HG02759 (cell line): Measurements from ENCODE around the gene PLA2G4D.

ENCODE experiments used
- ATAC-seq: cut with Tn5 transposase; IDR thresholded peaks from one replicate; pipeline ENCODE4 v1.9.1; 2021; ENCODE audit warnings: mild to moderate bottlenecking, moderate library complexity; ENCODE audit not compliant: unreplicated experiment

The PLA2G4D gene

DNA sequence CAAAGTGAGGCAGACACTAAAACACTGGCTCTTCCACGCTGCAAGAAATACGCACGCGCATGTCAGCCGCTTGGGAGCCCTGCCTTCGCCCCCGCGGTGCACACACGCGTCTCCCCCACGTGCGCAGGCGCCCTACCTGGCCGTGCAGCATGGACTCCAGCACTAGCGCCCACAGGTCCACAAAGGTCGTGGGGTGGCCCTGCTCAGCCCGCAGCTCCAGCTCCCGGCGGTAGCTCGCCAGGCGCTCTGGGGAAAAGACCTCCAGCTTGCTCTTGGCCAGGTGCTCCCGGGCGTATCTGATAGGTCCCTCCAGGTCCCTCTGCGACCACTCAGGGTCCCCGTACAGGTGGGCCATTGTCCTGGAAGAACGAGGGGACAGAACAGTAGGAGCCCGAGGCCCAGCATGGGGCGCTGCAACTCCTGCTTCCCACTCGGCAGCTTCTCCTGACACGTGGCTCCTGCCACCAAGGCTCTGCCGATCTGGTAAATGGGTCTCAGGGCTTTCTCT lies 14.9 kb downstream of the PLA2G4D start:
- ATAC-seq, result no peak

- ATAC-seq, result no peak
Observed at GRCh38 chr15:42078903-42079302, 15.5 kb downstream of the PLA2G4D start.

- ATAC-seq, result no peak
Observed at GRCh38 chr15:42077689-42078088, 16.7 kb downstream of the PLA2G4D start.

DNA sequence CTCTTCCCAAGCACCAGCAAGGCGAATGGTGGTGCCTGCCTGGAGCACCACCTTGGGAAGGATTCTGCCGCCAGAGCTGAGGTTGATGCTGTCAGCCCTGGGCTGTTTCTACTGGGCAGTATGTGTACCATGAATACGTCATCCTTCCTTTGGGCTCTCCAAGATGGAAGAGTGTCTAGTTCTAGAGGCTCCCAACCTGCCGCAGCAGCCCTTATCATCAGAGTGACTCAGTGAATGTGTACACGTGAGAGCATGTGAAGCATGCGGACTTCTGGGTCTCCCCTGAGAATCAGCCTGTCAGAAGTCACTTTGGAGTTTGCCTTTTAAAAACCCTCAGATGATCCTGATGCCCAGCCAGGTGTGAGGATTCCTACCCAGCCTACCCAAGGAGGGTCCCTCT lies 20.9 kb downstream of the PLA2G4D start:
- no peak for ATAC-seq

GRCh38 chr15:42072141-42072685 lies 22.1 kb downstream of the PLA2G4D start:
- ATAC-seq, result no peak

GRCh38 chr15:42071717-42072116 lies 22.6 kb downstream of the PLA2G4D start:
- no peak for ATAC-seq

- ATAC-seq, result no peak
Observed at GRCh38 chr15:42070976-42071350, 23.4 kb downstream of the PLA2G4D start.

DNA sequence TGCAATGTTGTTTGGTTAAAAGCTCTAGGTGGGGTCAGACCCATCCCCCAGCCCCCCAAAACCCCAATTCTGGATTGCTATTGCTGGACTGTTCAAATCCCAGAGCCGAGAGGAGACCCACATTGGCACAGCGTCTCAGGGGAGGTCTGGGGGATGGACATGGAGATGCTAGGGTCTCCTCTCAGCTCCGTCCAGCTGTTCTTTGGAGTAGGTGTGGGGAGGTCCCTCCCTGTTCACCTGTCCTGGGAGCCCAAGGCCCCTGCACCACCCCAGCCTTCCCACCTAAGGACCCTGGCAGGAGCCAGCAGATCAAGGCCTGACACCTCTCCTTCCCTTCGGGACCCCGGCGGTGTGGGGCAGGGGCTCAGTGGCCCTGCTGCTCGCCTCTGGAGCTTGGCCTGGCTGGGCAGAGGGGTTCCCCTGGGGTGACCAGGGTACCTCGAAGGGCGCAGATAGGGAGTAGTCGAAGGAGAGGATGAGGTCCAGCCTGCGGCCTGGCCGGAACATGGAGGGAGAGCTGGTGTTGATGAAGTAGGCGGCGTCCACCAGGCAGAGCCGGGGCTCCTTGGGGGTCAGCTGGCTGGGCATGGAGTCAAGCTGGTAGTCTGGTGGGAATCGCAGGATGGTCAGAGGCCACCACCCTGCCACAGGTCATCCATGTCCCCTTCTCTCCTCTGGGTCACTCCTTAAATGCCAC lies 23.9 kb downstream of the PLA2G4D start:
- no peak for ATAC-seq

DNA sequence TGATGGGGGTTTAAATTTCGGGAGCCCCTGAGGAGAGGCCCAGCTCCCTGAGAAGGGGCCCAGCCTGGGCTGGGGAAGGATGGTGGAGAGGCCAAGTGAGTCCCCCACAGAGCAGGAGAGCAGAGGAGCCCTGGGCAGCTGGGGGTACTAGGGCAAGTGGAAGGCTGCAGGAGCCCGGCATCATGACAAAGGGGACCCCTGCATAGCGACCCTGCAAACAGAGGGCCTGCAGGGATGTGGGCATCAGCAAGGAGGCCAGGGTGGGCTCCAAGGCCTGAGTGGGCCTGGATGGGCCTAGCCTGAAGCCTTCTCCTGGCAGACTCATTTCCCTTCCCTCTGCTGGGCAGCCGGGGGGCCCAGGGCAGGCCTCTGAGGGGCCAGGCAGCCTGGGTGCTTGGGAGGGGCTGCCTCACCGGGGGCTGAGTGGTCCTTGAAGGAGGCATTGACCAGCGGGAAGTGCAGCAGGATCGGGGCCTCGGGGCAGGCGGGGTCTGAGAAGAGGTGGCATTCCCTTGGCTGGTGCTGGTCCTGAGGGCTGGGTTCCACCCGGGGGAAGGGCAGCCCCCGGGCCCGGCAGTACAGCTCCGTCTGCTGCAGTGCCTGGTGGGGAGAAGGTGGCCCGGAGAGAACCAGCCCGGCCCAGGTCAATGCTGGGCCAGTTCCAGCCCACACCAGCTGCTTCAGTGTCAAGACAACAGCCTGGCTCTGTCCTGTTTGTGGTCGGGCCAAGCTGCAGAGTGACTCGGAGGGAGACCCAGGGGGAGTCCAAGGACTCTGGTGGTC lies 24.7 kb downstream of the PLA2G4D start:
- ATAC-seq, result no peak

DNA sequence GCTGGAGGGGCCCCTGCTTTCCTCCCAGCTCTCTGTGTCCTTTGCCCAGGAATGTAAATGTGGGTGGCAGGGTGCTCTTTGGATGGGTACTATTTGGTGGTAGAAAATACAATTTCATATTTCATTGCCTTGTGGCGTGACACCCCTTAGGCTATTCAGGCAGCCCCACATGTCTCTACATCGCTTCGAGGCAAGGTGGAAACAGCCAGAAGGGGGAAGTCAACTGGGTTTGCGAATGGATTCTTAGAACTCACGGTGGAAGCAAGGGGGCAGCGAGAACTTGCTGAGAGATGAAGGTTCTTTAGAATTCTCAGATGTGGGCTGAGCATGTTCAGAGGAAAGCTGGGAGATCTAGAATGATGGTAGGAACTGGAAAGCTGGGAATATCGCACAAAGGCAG lies 25.3 kb downstream of the PLA2G4D start:
- ATAC-seq, result no peak

GRCh38 chr15:42068601-42069000 lies 25.8 kb downstream of the PLA2G4D start:
- ATAC-seq, result no peak

DNA sequence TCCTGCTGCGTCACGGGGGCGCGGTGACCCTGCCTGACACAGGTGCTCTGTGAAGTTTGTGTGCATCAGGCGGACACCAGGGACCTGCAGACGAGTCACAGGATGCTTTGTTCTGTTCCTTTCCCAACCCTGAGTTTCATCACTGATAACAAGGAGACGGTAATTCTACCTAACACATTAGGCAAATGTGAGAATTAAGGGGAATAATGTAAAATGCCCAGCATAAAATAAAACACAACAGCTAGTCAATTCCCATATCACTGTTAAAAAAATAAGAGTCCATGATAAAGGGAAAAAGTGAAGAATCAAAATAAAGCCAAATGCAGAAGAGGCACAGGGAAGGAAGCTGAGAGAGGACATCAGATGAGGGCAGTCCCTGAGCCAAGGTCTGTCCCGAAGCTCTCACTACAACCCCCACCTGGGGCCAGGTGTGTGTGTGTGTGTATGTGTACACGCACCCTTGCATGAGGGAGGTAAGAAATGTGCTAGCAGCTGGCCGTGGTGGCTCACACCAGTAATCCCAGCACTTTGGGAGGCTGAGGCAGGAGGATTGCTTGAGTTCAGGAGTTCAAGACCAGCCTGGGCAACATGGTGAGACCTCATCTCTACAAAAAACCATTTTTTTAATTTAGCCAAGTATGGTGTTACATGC lies 27.5 kb downstream of the PLA2G4D start:
- no peak for ATAC-seq

DNA sequence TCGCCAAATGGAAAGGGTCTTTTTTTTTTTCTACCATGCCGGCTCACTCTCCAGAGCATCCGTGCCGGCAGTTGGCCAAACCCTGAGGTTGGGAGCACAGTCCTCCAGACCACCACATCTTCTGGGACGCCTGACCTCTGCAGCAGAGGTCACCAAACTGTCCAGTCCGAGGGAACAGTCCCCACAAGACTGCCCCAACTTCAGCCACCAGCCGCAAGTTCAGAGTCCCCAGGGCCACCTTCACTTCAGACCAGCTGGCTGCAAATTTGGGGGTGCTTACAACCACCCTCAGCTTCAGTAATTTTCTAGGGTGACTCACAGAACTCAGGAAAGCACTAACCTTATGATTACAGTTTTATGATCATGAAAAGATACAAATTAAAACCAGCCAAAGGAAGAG lies 28.9 kb downstream of the PLA2G4D start:
- no peak for ATAC-seq

- no peak for ATAC-seq
Observed at GRCh38 chr15:42065033-42065432, 29.3 kb downstream of the PLA2G4D start.

DNA sequence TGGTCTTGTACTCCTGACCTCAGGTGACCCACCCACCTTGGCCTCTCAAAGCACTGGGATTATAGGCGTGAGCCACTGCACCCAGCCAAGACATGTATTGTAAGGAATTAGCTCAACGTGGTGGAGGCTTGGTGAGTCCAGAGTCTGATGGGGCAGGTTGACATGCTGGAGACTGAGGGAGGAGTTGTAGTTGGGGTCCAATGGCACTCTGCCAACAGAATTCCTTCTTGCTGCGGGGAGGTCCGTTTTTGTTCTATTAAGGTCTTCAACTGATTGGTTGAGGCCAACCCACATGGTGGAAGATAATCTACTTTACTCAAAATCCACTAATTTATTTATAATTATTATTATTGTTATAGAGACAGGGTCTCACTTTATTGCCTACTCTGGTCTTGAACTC lies 30.1 kb downstream of the PLA2G4D start:
- no peak for ATAC-seq

DNA sequence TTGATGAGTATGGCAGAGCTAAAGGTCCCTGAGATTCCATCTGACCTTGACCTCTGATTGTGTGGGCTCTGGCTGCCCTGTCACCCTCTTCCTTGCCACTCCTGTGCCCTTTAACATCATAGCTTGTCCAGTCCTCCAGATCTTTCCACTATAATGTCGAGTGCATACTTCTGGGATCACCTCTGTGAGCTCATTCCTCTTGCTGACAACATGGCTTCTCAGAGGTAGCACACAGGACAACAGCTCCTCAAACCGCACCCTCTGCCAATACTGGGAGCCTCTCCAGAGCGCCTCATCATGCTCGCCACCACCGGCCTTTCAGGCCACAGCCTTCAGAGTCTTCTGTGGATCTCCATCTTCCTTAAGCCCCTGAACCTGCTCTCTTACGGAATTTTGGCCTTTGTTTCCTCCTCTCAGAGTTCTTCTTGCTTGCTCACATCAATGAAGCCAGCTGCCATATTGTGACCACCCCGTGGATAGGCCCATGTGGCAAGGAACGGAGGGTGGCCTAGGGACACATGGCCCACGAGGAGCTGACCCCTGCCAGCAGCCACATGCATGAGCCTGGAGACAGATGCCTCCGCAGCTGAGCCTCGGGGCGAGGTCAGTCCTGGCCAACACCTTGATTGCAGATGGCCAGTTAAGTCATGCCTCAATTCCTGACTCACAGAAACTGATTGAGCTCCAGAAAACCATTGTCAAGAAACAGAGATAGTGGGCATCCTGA lies 31.1 kb downstream of the PLA2G4D start:
- no peak for ATAC-seq

GRCh38 chr15:42062284-42062806 lies 32.0 kb downstream of the PLA2G4D start:
- no peak for ATAC-seq

- no peak for ATAC-seq
Observed at GRCh38 chr15:42060797-42061196, 33.6 kb downstream of the PLA2G4D start.

DNA sequence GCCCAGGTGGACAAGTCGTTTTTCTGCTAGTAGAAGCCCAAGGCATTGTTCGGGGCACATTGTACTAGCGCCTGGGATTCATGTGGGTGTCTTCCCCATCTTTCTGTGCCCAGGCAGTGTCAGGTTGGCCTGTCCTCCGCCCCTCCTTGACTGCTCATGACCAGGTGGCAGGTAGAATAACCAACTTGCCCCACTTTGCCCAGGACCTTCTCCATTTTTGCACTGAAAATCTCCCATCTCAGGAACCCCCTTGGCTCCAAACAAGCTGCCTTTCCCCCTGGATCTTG lies 33.9 kb downstream of the PLA2G4D start:
- ATAC-seq, result no peak

- no peak for ATAC-seq
Observed at GRCh38 chr15:42059661-42060476, 34.5 kb downstream of the PLA2G4D start.
